SJSA1 (cell line): ENCODE results near the gene CRTC1. TPM values are rescaled to one million over a fixed set of nuclear protein-coding genes. Genes with fewer than 3 reads are reported as not detected.
"Not testable (repeated sequence)": the region's sequence is repeated elsewhere in the genome, so short reads cannot be mapped to it uniquely, and the experiment has no call there.

Experiments
- DNase-seq, 2 experiments: peaks; one replicate each; pipeline ENCODE4 v3.0.0-alpha.2; 2015 to 2020; ENCODE audit warnings: low spot score in 2 of 2, low read depth in 1 of 2
- H3K27ac ChIP-seq: fragments of 250-450 bp; sonication (Bioruptor Pico); 2 replicates; pipeline ENCODE4 v1.5.1; 2020; ENCODE audit warnings: mild to moderate bottlenecking, moderate library complexity
- H3K27me3 ChIP-seq: fragments of 250-450 bp; sonication (Bioruptor Pico); replicated peaks from 2 replicates; pipeline ENCODE4 v1.5.1; 2020; ENCODE audit warnings: mild to moderate bottlenecking, moderate library complexity
- H3K36me3 ChIP-seq: fragments of 250-450 bp; sonication (Bioruptor Pico); 2 replicates; pipeline ENCODE4 v1.5.1; 2020; ENCODE audit warnings: mild to moderate bottlenecking
- H3K4me1 ChIP-seq: fragments of 250-450 bp; sonication (Bioruptor Pico); replicated peaks from 2 replicates; pipeline ENCODE4 v1.6.1; 2021; ENCODE audit warnings: mild to moderate bottlenecking
- H3K4me3 ChIP-seq: fragments of 250-450 bp; sonication (Bioruptor Pico); 2 replicates; pipeline ENCODE4 v1.5.1; 2020; ENCODE audit warnings: mild to moderate bottlenecking
- H3K9me3 ChIP-seq: fragments of 250-450 bp; sonication (Bioruptor Pico); replicated peaks from 2 replicates; pipeline ENCODE4 v1.5.1; 2020; ENCODE audit warnings: mild to moderate bottlenecking
- total RNA-seq: library from RNA; depleted of rRNA; stranded (reverse); fragments of >200 nt; shearing (Covaris generic); gene quantifications from 2 replicates; pipeline ENCODE4 v1.2.3, GENCODE V29; 2014

CRTC1 gene
- total RNA-seq, 1 experiment from 2014 or later, result 1.3 TPM

DNA sequence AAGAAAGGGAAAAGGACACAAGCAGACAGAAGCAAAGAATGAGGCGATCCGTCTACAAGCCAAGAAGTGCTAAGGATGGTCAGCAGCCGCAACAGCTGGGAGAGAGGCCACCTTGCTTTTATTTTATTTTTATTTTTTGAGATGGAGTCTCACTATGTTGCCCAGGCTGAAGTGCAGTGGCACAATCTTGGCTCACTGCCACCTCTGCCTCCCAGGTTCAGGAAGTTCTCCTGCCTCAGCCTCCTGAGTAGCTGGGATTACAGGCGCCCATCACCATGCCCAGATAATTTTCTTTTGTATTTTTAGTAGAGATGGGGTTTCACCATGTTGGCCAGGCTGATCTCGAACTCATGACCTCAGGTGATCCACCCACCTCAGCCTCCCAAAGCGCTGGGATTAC lies 44.1 kb downstream of the CRTC1 start:
- DNase-seq, H3K27ac ChIP-seq, H3K4me1 ChIP-seq, H3K4me3 ChIP-seq, H3K27me3 ChIP-seq, H3K9me3 ChIP-seq, H3K36me3 ChIP-seq: not testable (repeated sequence)

- Histone ChIP-seq H3K4me1 (peaks cover 6% of the 10 kb centered on the region), H3K36me3 (no peaks in the 10 kb centered on the region), H3K9me3 (no peaks in the 10 kb centered on the region), H3K27ac (no peak overlapping the region), H3K27me3 (no peaks in the 10 kb centered on the region), H3K4me3 (no peak overlapping the region)
- no peak for DNase-seq
These were observed 46.6 kb downstream of the CRTC1 start for GRCh38 chr19:18729933-18730530.

DNA sequence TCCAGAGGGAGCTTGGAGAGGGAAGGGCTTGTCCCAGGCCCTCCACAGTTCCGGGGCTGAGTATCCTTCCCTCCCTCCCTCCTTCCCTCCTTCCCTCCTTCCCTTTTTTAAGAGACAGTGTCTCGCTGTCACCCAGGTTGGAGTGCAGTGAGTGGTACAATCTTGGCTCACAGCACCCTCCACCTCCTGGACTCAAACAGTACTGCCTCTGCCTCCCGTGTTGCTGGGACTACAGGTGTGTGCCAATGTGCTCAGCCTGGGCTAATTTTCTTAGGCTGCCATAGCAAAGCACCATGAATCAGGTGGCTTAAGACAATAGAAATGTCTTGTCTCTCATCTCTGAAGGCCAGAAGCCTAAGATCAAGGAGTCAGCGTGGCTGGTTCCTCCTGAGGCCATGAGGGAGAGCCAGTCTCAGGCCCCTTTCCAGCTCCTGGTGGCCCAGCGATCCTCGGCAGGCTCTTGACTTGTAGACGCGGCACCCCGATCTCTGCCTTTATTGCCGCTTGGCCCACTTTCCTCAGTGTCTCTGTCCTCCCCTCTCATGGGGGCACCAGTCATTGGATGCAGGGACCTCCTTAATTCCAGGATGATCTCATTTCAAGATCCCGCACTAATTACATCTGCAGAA lies 47.5 kb downstream of the CRTC1 start:
- Histone ChIP-seq H3K27me3 (no peaks in the 10 kb centered on the region), H3K27ac (no peak overlapping the region), H3K4me3 (no peak overlapping the region), H3K36me3 (no peaks in the 10 kb centered on the region), H3K9me3 (no peaks in the 10 kb centered on the region), H3K4me1 (peaks cover 6% of the 10 kb centered on the region)
- no peak for DNase-seq

DNA sequence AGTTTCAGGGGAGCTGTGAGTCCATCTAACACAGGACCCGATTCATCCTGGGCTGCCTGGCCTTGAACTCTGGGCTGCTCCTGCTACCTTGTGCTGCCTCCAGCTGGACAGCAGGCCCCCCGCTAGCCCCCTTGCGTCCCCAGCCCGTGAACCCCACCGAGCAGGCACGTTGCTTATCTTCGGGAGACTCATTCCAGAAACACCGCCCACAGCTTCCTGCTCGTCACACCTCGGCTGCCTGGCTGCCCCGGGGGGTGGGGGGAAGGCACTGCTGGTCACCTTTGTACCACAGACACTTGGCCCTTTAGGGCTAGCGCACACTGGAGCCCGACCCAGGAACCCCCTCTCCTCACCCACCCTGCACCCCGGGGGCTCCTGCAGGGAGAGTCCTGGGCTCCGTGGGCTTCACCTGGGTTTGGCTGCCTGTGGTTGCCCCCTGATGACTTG lies 48.1 kb downstream of the CRTC1 start:
- H3K4me3 ChIP-seq, result no peak overlapping the region
- H3K4me1 ChIP-seq, result peaks cover 6% of the 10 kb centered on the region
- no peaks in the 10 kb centered on the region for H3K9me3 ChIP-seq
- no peak for DNase-seq
- no peak overlapping the region for H3K27ac ChIP-seq
- no peaks in the 10 kb centered on the region for H3K27me3 ChIP-seq
- no peaks in the 10 kb centered on the region for H3K36me3 ChIP-seq

DNA sequence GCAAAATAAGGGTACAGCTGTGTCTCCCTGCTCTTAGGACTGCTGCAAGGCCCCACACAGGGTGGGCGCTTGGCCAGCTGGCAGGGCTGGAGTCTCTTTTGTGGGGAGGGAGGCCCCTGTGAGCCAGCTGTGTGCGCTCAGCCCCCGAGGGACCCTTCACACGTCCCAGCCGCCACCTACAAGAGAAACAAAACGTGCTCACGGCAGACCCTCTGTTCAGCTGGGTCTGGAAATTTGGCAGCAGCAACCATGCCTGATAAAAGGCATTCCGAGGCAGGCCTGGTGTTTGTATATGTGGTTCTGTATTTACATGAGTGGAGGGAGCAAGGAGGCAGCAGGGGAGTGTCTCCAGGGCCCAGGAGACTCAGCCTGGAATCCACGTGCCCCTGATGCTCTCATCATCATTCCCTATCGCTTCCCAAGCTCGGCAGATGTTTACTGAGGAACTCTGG lies 49.7 kb downstream of the CRTC1 start:
- DNase-seq, result peak in 1 of 2 experiments; percentile 16
- Histone ChIP-seq H3K36me3 (no peaks in the 10 kb centered on the region), H3K4me1 (peaks cover 6% of the 10 kb centered on the region), H3K27ac (no peak overlapping the region), H3K27me3 (no peaks in the 10 kb centered on the region), H3K9me3 (no peaks in the 10 kb centered on the region), H3K4me3 (no peak overlapping the region)

DNA sequence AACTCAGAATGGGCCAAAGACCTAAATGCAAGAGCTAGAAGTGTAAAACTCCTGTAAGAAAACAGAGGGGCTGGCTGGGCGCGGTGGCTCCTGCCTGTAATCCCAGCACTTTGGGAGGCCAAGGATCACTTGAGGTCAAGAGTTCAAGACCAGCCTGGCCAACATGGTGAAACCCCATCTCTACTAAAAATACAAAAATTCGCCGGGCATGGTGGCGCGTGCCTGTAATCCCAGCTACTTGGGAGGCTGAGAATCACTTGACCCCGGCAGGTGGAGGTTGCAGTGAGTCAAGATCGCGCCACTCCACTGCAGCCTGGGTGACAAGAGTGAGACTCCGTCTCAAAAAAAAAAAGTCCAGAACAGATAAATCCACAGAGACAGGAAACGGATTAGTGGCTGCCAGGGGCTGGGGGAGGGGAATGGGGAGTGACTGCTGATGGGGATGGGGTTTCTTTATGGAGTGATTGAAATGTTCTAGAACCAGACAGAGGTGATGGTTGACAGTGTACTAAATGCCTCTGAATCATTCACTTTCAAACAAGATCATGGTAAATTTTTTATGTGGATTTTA lies 50.4 kb downstream of the CRTC1 start:
- not testable (repeated sequence) for H3K9me3 ChIP-seq, DNase-seq, H3K27ac ChIP-seq, H3K4me3 ChIP-seq, H3K4me1 ChIP-seq, H3K27me3 ChIP-seq, H3K36me3 ChIP-seq

GRCh38 chr19:18735324-18735723 lies 51.8 kb downstream of the CRTC1 start:
- no peak for DNase-seq
- Histone ChIP-seq H3K27ac (no peak overlapping the region), H3K9me3 (no peaks in the 10 kb centered on the region)

DNA sequence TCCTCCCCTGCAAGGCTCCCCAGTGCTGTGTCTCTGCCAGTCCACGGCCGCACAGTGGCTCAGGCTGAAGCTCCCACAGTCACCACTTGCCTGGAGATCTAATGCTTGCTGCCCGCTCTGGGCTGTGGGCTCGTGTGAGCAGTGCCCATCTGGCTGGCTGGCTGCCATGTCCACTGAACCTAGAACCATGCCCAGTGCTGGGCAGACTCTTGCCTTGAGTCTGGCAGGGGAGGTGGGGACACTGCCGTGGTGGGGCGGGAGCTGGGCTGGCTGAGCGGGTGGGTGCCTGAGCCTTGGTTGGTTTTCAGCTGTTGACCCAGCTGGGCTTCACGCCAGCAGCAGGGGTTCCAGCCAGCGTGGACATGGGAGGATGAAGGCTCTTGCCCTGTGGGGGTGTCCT lies 52.3 kb downstream of the CRTC1 start:
- H3K36me3 ChIP-seq, result no peaks in the 10 kb centered on the region
- peaks cover 6% of the 10 kb centered on the region for H3K4me1 ChIP-seq
- DNase-seq, result no peak

More at GRCh38 chr19:18735324-18735723, 51.8 kb downstream of the CRTC1 start:
- no peaks in the 10 kb centered on the region for H3K36me3 ChIP-seq
- H3K4me3 ChIP-seq, result no peak overlapping the region
- peaks cover 6% of the 10 kb centered on the region for H3K4me1 ChIP-seq
- H3K27me3 ChIP-seq, result no peaks in the 10 kb centered on the region

GRCh38 chr19:18736415-18737336 lies 53.2 kb downstream of the CRTC1 start:
- peaks cover 6% of the 10 kb centered on the region for H3K4me1 ChIP-seq
- no peaks in the 10 kb centered on the region for H3K9me3 ChIP-seq
- H3K4me3 ChIP-seq, result no peak overlapping the region
- H3K27ac ChIP-seq, result no peak overlapping the region
- no peak for DNase-seq
- no peaks in the 10 kb centered on the region for H3K36me3 ChIP-seq
- H3K27me3 ChIP-seq, result no peaks in the 10 kb centered on the region

More for the DNA sequence above, 52.3 kb downstream of the CRTC1 start:
- Histone ChIP-seq H3K27ac (no peak overlapping the region), H3K9me3 (no peaks in the 10 kb centered on the region), H3K27me3 (no peaks in the 10 kb centered on the region), H3K4me3 (no peak overlapping the region)

- H3K36me3 ChIP-seq, result no peaks in the 10 kb centered on the region
- no peak overlapping the region for H3K27ac ChIP-seq
- DNase-seq, result no peak
- no peaks in the 10 kb centered on the region for H3K9me3 ChIP-seq
- peaks cover 6% of the 10 kb centered on the region for H3K4me1 ChIP-seq
- H3K27me3 ChIP-seq, result no peaks in the 10 kb centered on the region
- no peak overlapping the region for H3K4me3 ChIP-seq
These were observed 54.0 kb downstream of the CRTC1 start for GRCh38 chr19:18737337-18737953.

- H3K27me3 ChIP-seq, result no peaks in the 10 kb centered on the region
- no peak overlapping the region for H3K27ac ChIP-seq
These were observed 54.5 kb downstream of the CRTC1 start for GRCh38 chr19:18737954-18738351.

DNA sequence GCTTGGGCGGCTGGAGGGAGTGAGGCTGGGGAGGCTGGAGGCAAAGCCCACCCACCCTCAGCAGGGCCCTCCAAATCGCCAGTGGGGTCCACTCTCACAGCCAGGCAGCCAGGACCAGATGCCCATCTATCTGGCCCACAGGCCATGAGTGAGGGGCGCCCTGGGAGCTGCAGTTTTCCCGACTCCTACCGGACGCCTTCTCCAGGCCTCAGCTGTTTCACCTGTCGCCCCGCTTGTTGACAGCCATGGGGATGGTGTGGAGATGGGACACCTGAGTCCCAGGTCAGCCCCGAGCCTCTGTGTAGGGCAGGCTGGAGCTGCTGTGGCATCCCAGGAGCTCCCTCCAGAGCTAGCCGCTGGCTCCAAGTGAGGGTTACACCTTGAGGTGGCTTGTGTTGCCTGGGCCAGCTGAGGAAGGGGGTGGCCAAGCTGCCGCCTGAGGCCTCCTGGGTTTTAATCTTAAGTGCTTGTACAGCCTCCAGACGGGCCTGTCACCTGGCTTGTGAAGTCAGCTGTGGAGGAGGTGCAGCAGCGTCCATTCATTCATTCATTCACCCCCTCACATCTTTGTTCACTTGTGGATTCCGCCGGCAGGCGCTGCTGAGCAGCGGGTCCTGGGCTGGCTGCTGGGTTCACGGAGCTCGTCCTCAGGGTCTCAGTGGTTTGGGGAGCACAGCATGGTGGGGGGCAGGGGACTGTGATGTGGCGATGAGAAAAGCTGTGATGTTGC lies 55.6 kb downstream of the CRTC1 start:
- Histone ChIP-seq H3K9me3 (no peaks in the 10 kb centered on the region), H3K27me3 (no peaks in the 10 kb centered on the region), H3K27ac (no peak overlapping the region), H3K36me3 (no peaks in the 10 kb centered on the region), H3K4me1 (no peaks in the 10 kb centered on the region), H3K4me3 (no peak overlapping the region)
- no peak for DNase-seq

More at GRCh38 chr19:18737954-18738351, 54.5 kb downstream of the CRTC1 start:
- Histone ChIP-seq H3K36me3 (no peaks in the 10 kb centered on the region), H3K4me3 (no peak overlapping the region), H3K4me1 (peaks cover 6% of the 10 kb centered on the region), H3K9me3 (no peaks in the 10 kb centered on the region)
- no peak for DNase-seq
